Glutamatergic neuron (in vitro differentiated cells): Measurements from ENCODE around the gene CABCOCO1. TPM values are rescaled to one million over a fixed set of nuclear protein-coding genes. Genes with fewer than 3 reads are reported as not detected.

Source experiments
- DNase-seq: peaks from one replicate; pipeline ENCODE4 v3.0.0; 2022
- H3K27ac Mint-ChIP-seq: one replicate; pipeline ENCODE4 v1.8.0; 2020; ENCODE audit warnings: mild to moderate bottlenecking, mixed read lengths, inconsistent platforms; ENCODE audit not compliant: unreplicated experiment
- H3K27me3 Mint-ChIP-seq: one replicate; pipeline ENCODE4 v1.8.0; 2020; ENCODE audit warnings: mild to moderate bottlenecking, moderate library complexity, mixed read lengths, inconsistent platforms; ENCODE audit not compliant: unreplicated experiment
- H3K36me3 Mint-ChIP-seq: one replicate; pipeline ENCODE4 v1.8.0; 2020; ENCODE audit warnings: mild to moderate bottlenecking, mixed read lengths, inconsistent platforms; ENCODE audit not compliant: unreplicated experiment
- H3K4me1 Mint-ChIP-seq: one replicate; pipeline ENCODE4 v1.8.0; 2020; ENCODE audit warnings: mild to moderate bottlenecking, low read depth, mixed read lengths, inconsistent platforms; ENCODE audit not compliant: unreplicated experiment
- H3K4me3 Mint-ChIP-seq: one replicate; pipeline ENCODE4 v1.8.0; 2020; ENCODE audit warnings: mild to moderate bottlenecking, mixed read lengths, inconsistent platforms; ENCODE audit not compliant: unreplicated experiment
- H3K9me3 Mint-ChIP-seq: one replicate; pipeline ENCODE4 v1.8.0; 2020; ENCODE audit warnings: mild to moderate bottlenecking, moderate library complexity, mixed read lengths, inconsistent platforms; ENCODE audit not compliant: unreplicated experiment
- CTCF ChIP-seq: fragments of 200-600 bp; sonication (generic); IDR thresholded peaks from one replicate; pipeline ENCODE4 v1.5.0; 2021; ENCODE audit not compliant: partially characterized antibody, unreplicated experiment
- total RNA-seq: library from RNA; stranded (reverse); fragmentation: NEBNext Ultra II Directional; extraction: Animal tissue kit (Norgen Biotek cat#: 25700); gene quantifications from one replicate; pipeline ENCODE4 v1.2.1, GENCODE V29; 2021; ENCODE audit not compliant: unreplicated experiment

CABCOCO1 gene
- total RNA-seq, 1 donor from 2014 or later, result not detected

DNA sequence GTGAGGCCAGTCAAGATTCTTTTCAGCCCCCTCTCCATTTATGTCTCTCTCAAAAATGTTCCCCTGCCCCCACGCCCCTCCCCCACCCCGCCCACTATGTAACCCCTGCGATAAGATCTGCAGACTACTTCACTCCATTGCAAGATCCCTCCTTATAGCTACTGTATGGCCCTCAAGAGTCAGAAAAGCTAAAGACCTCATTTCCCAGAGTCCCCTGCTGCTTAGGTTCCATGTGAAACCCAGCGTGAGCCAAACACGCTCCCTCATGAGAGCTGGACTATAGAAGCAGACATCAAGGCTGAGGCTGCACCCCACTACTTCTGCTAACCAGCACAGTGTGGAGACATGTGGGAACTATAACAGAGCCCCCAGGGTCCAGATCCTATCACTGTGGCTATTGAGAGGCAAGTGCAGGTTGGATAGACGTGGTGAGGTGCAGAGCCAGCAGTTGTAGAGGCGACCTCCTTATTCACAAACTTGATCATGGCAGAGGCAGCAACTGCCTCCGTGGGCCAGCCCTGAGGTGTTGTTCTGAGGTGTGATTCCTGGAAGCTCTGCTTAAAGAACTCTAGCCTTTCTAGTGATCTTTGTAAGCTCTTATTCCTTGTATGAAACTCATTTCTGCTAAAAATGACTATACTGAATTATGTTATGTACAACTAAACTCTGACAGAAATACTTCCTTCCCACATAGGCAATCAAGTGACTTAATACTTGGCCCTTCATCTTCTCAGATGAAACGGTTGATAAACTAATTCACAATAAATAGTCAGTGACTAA, 121.8 kb downstream of the CABCOCO1 start:
- Mint-ChIP-seq H3K9me3 (no peaks in the 10 kb centered on the region), H3K4me1 (no peaks in the 10 kb centered on the region)

GRCh38 chr10:61785473-61786105, 122.9 kb downstream of the CABCOCO1 start:
- no peak for DNase-seq
- TF ChIP-seq CTCF, result no peak
- H3K27ac Mint-ChIP-seq, result no peak overlapping the region
- no peaks in the 10 kb centered on the region for H3K27me3 Mint-ChIP-seq
- no peaks in the 10 kb centered on the region for H3K36me3 Mint-ChIP-seq
- H3K4me1 Mint-ChIP-seq, result no peaks in the 10 kb centered on the region
- no peak overlapping the region for H3K4me3 Mint-ChIP-seq
- no peaks in the 10 kb centered on the region for H3K9me3 Mint-ChIP-seq

More for the DNA sequence above, 121.8 kb downstream of the CABCOCO1 start:
- no peaks in the 10 kb centered on the region for H3K27me3 Mint-ChIP-seq
- H3K36me3 Mint-ChIP-seq, result no peaks in the 10 kb centered on the region
- no peak for DNase-seq
- TF ChIP-seq CTCF, result no peak
- H3K4me3 Mint-ChIP-seq, result no peak overlapping the region
- no peak overlapping the region for H3K27ac Mint-ChIP-seq

GRCh38 chr10:61786728-61787127, 124.0 kb downstream of the CABCOCO1 start:
- no peak for DNase-seq
- no peaks in the 10 kb centered on the region for H3K4me1 Mint-ChIP-seq
- H3K4me3 Mint-ChIP-seq, result no peak overlapping the region
- no peak for TF ChIP-seq CTCF
- no peaks in the 10 kb centered on the region for H3K36me3 Mint-ChIP-seq
- H3K9me3 Mint-ChIP-seq, result no peaks in the 10 kb centered on the region
- H3K27me3 Mint-ChIP-seq, result no peaks in the 10 kb centered on the region
- no peak overlapping the region for H3K27ac Mint-ChIP-seq

- no peaks in the 10 kb centered on the region for H3K36me3 Mint-ChIP-seq
- DNase-seq, result no peak
These were observed 124.4 kb downstream of the CABCOCO1 start for GRCh38 chr10:61787170-61787569.

More at GRCh38 chr10:61787170-61787569, 124.4 kb downstream of the CABCOCO1 start:
- no peak overlapping the region for H3K27ac Mint-ChIP-seq
- no peak overlapping the region for H3K4me3 Mint-ChIP-seq
- H3K9me3 Mint-ChIP-seq, result no peaks in the 10 kb centered on the region
- H3K27me3 Mint-ChIP-seq, result no peaks in the 10 kb centered on the region
- no peaks in the 10 kb centered on the region for H3K4me1 Mint-ChIP-seq
- no peak for TF ChIP-seq CTCF
